ENCODE results near the gene MTFR1L.

Gene MTFR1L

GRCh38 chr1:25847929-25848328, 28.2 kb downstream of the MTFR1L start:
- DNase-seq: no peak
- intact Hi-C loops (cut with DNase I): no loop called here

GRCh38 chr1:25848531-25848930, 28.8 kb downstream of the MTFR1L start:
- no peak for DNase-seq
- intact Hi-C loops (cut with DNase I): no loop called here

GRCh38 chr1:25854554-25854953, 34.8 kb downstream of the MTFR1L start:
- DNase-seq: no peak
- intact Hi-C loops (cut with DNase I): no loop called here

GRCh38 chr1:25856856-25857255, 37.1 kb downstream of the MTFR1L start:
- intact Hi-C loops (cut with DNase I): no loop called here

GRCh38 chr1:25858494-25858893, 38.7 kb downstream of the MTFR1L start:
- intact Hi-C loops (cut with DNase I): no loop called here
- no peak for DNase-seq

More at GRCh38 chr1:25856856-25857255, 37.1 kb downstream of the MTFR1L start:
- no peak for DNase-seq

- intact Hi-C loops (cut with DNase I): no loop called here
- DNase-seq: peak; percentile 58 to 97 (median 77)
Observed at GRCh38 chr1:25858906-25859789, 39.4 kb downstream of the MTFR1L start, which contains the start of gene AUNIP. AUNIP (minus strand) TSS chr1:25859457; CDS start chr1:25859357, 100 bp downstream.

GRCh38 chr1:25861316-25862286, 41.8 kb downstream of the MTFR1L start:
- peak in 2 of 10 donors; percentile 12 to 62 for DNase-seq
- intact Hi-C loops (cut with DNase I): no loop called here

- intact Hi-C loops (cut with DNase I): no loop called here
Observed at GRCh38 chr1:25862785-25863485, 43.2 kb downstream of the MTFR1L start.

GRCh38 chr1:25863486-25864262, 43.9 kb downstream of the MTFR1L start:
- intact Hi-C loops (cut with DNase I): no loop called here
- DNase-seq: peak in 2 of 10 donors; percentile 39 to 84

More at GRCh38 chr1:25862785-25863485, 43.2 kb downstream of the MTFR1L start:
- peak in 4 of 10 donors; percentile 32 to 91 (median 84) for DNase-seq

GRCh38 chr1:25864434-25864833, 44.7 kb downstream of the MTFR1L start:
- peak in 1 of 10 donors; percentile 8 for DNase-seq
- intact Hi-C loops (cut with DNase I): no loop called here

- intact Hi-C loops (cut with DNase I): no loop called here
- no peak for DNase-seq
Observed at GRCh38 chr1:25866288-25866687, 46.5 kb downstream of the MTFR1L start.

- intact Hi-C loops (cut with DNase I): no loop called here
- DNase-seq: peak in 1 of 10 donors; percentile 35
Observed at GRCh38 chr1:25867210-25867991, 47.6 kb downstream of the MTFR1L start.

GRCh38 chr1:25869909-25870606, 50.3 kb downstream of the MTFR1L start:
- peak in 1 of 10 donors; percentile 77 for DNase-seq

GRCh38 chr1:25870614-25871013, 50.9 kb downstream of the MTFR1L start:
- intact Hi-C loops (cut with DNase I): no loop called here
- no peak for DNase-seq

More at GRCh38 chr1:25869909-25870606, 50.3 kb downstream of the MTFR1L start:
- intact Hi-C loops (cut with DNase I): no loop called here

GRCh38 chr1:25871086-25871703, 51.4 kb downstream of the MTFR1L start:
- intact Hi-C loops (cut with DNase I): no loop called here
- peak in 1 of 10 donors; percentile 45 for DNase-seq

GRCh38 chr1:25871704-25872494, 52.1 kb downstream of the MTFR1L start:
- DNase-seq: peak in 1 of 10 donors; percentile 64
- intact Hi-C loops (cut with DNase I): no loop called here

- intact Hi-C loops (cut with DNase I): no loop called here
- DNase-seq: no peak
Observed at GRCh38 chr1:25872713-25873112, 53.0 kb downstream of the MTFR1L start.

Measured in posterior cingulate gyrus (tissue), 11 donors.